Measurements from ENCODE around the gene NDUFS6.

- TF ChIP-seq EP300 (conservative IDR thresholded peaks at IDR 0.05; ENCODE audit: poor library complexity, severe bottlenecking) (no peak), CTCF (IDR thresholded peaks at IDR 0.05; ENCODE audit: poor library complexity, severe bottlenecking) (no peak), POLR2AphosphoS5 (IDR thresholded peaks at IDR 0.05) (no peak), TAF1 (IDR thresholded peaks at IDR 0.05; ENCODE audit: low read depth) (no peak)
These were observed 36.6 kb upstream of the NDUFS6 start for GRCh38 chr5:1764606-1764960.

Data from neural cell (in vitro differentiated cells).